ENCODE results near the gene CTNNA2.

Gene CTNNA2

DNA sequence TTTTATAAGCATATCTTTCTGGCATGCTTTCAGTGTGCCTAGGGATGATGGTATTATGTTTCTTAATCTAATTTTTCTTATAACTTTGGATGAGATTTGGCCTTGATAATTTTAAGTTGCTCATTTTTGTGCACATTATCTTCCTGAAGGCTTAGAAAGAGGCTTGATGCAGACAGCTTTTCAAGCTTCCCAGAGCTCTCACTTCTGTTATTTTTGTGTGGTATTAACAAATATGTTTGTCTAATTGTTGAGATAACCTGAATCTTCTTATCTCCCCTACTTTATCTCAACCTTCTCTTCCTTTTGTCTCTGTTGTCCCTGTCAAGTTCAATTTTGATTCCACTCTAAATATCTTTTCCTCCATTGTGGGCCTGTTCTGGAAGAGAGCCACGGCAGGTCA lies 904.9 kb downstream of the CTNNA2 start:
- in situ Hi-C loops (cut with MboI; ENCODE audit: low pct_unique_long_range_greater_than_20kb, low sequenced_read_pairs), result no loop called here
- DNase-seq, result no peak

DNA sequence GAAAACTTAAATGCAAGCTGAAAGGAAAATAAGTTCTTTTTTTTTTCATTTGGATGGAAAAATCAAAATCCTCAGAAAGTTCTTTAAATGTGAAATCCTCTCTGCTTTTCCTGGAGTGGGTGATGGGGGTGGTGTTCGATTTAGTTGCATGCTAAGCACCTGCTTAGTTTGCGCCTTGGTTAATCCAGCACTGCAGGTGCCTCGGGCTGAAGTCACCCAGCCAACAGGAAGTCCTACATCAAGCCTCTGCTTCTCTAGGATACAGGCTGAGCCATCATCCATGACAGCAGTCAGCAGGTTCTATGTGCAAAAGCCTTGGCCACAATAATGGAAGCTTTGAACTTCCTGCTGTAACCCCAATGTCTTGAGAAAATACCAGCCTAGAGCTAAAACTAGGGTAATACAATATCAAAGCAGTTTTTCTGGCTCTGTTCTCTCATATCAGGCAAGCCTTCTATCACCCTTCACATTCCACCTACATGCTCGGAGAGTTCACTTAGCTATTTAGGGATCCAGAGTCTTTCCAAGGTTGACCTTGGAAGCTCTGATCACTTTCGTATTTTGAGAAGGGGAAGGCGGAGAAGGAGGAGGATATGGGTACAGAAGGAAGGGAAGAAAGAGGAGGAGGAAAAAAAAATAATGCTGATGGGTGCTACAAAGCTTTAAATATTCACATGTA lies 907.8 kb downstream of the CTNNA2 start:
- in situ Hi-C loops (cut with MboI; ENCODE audit: low pct_unique_long_range_greater_than_20kb, low sequenced_read_pairs), result no loop called here
- no peak for DNase-seq

DNA sequence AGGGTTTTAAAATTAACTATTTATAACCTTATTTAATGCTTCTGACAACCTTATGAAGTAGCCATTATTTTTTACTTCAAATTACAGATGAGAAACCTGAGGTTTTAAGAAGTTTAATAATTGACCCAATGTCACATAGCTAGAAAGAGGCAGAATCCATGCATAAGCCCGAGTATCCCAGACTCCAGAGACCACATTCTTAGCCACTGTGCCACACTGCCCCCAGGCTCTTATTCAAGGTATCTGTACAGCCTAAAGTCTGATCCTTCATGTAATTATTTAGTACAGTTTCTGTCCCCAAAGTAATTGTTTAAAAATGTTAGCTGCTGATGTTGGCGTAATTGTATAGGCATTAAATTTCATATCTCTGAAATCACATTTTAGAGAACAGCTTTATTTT lies 916.4 kb downstream of the CTNNA2 start:
- DNase-seq, result no peak
- in situ Hi-C loops (cut with MboI; ENCODE audit: low pct_unique_long_range_greater_than_20kb, low sequenced_read_pairs), result no loop called here

DNA sequence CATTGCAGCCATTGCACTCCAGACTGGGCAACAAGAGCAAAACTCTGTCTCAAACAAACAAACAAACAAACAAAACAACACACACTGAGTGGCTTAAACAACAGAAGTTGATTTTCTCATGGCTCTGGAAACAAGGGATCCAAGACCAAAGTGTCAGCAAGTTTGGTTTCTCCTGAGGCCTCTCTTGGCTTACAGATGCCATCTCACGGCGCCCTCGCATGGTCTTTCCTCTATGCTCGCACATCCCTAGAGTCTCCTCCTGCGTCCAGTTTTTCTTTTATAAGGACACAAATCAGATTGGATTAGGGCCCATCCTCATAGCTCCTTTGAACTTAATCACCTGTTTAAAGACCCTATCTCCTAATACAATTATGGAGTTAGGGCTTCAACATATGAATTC lies 925.1 kb downstream of the CTNNA2 start:
- in situ Hi-C loops (cut with MboI; ENCODE audit: low pct_unique_long_range_greater_than_20kb, low sequenced_read_pairs), result no loop called here
- DNase-seq, result no peak

DNA sequence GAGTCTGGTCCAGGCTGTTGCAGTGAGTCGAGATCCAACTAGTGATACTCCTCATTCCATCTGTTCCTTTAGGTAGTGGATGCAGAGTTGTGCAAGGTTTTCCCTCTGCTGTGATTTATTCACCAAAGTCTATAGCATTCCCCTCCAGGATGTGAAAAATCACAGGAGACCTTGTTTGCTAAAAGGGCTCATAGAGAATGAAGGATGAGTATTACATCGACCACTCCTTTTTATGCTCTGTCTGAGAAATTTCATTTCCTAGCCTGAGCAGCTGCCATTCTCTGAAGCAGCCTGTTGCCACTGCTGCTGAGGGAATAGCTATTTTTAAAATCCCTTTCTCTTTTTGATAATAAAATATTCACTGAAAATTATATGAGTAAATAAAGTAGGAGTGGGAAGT lies 925.8 kb downstream of the CTNNA2 start:
- in situ Hi-C loops (cut with MboI; ENCODE audit: low pct_unique_long_range_greater_than_20kb, low sequenced_read_pairs), result no loop called here
- DNase-seq, result no peak

DNA sequence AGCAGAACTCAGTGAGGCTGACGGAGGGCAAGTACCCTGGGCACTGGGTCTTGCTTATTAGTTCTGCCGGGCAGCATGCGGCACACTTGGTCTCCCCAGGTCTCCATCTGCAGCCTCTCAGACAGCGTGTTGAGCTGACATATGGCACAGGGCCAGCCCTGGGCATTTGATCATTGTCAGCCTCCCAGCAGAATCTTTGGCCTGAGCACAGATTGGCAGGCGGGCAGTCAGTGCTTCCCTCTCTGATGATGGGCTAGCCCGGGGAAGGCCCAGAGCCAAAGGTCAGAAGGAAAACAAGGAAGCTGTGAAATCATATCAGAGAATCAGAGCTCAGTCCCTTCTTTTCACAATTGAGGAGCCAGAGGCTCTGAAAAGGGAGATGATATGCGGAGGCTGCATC lies 941.8 kb downstream of the CTNNA2 start:
- DNase-seq, result no peak
- in situ Hi-C loops (cut with MboI; ENCODE audit: low pct_unique_long_range_greater_than_20kb, low sequenced_read_pairs), result no loop called here

DNA sequence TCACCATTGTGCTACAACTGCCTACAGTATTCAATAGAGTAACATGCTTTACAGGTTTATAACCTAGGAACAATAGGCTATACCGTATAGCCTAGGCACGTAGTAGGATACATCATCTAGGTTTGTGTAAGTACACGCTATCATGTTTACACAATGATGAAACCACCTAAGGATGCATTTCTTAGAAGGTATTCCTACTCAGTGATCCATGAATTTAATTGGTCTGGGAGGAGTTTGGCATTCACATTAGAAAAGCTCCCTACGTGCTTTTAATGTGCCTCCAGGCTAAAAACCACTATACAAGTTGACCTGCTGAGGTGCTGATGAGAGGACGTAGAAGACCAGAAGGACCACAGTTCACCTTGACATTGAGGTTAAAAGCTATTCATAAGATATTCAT lies 946.2 kb downstream of the CTNNA2 start:
- no peak for DNase-seq
- in situ Hi-C loops (cut with MboI; ENCODE audit: low pct_unique_long_range_greater_than_20kb, low sequenced_read_pairs), result no loop called here

DNA sequence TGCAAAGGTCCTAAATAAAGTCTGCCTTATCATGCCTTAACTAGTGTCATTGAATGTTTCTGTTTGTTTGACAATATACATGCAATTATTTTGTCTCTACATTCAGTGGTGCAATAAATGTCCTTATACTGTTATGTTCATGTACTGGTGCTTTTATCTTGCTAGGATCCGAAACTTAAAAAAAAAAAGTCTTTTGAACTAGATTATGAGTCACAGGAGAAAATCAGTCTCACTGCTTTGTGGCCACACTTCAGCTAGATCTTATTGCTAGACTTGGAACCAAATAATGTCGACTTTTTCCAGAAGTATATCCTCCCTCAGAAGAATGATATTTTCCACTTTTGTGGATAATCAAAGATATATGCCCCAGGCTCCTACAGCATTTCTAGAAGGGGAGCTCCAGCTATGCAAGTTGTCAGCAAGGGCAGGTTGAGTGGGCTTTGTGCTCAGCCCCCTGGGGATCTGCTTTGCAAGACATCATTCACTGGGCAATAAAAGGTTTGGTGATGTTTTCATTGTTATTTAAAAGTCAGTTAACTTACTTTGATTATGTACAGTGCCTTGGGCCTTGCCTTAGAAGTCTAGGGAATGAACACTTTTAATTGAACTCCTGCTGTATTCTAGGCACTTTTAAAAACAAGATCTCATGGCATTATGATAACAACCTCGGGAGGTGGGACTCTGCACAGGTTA lies 948.8 kb downstream of the CTNNA2 start:
- in situ Hi-C loops (cut with MboI; ENCODE audit: low pct_unique_long_range_greater_than_20kb, low sequenced_read_pairs), result no loop called here
- no peak for DNase-seq

DNA sequence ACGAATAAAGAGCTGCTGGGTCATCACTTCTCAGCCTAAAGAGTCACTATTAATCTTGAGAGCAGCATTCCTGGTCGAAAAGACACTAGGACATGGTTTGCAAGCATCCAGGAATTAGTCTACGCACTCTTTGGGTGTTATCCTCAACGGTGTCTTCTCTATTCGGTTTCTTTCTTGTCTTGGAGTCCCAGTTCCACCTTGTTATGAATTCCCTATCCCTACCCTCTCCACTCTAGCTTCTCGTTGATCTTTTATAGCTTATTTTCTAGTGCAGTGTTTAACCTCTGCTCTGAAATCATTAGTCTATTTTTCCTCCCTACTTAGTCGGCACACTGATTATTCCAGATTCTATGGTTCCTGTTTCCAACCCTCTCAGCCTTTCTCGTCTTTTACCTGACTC lies 949.8 kb downstream of the CTNNA2 start:
- in situ Hi-C loops (cut with MboI; ENCODE audit: low pct_unique_long_range_greater_than_20kb, low sequenced_read_pairs), result no loop called here
- no peak for DNase-seq

DNA sequence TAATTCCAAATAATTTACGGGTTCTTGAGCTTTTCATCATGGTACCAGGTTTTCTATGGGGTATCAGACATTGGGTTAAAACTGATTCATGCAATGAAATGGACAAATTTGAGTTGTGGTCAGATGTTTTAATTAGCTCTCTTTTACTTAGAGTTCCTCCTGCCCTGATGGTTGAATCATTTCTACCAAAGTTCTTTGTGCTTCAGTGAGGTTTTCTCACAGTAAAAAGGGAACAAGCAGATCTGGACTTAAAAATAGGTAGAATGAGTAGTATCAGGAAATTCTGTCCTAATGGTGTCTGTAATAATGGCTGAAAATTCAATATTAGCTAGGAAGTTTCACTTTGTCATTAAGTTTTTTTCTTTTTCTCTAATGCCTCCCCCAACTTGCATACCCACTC lies 951.4 kb downstream of the CTNNA2 start:
- no peak for DNase-seq
- in situ Hi-C loops (cut with MboI; ENCODE audit: low pct_unique_long_range_greater_than_20kb, low sequenced_read_pairs), result no loop called here

DNA sequence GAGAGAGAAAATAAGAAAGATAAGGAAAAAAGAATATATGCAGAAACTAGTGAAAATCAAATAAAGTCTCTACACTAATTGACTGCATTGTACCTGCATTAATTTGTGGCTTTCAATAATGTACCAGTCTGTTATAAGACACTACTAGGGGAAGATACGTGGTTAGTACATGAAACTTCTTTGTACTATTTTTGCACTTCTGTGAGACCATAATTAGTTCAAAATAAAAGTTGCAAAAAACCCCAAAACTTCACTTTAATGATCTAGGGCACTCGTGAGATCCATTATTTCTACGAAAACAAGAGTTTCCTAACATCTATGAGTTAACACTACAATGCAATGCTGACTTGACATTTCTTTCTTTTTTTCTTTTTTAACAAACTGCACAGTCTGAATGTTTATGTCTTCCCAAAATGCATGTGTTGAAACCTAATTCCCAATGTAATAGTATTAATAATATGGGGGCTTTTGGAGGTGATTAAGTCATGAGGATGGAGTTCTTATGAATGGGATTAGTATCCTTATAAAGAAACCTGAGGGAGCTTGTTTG lies 954.5 kb downstream of the CTNNA2 start:
- in situ Hi-C loops (cut with MboI; ENCODE audit: low pct_unique_long_range_greater_than_20kb, low sequenced_read_pairs), result no loop called here
- no peak for DNase-seq

DNA sequence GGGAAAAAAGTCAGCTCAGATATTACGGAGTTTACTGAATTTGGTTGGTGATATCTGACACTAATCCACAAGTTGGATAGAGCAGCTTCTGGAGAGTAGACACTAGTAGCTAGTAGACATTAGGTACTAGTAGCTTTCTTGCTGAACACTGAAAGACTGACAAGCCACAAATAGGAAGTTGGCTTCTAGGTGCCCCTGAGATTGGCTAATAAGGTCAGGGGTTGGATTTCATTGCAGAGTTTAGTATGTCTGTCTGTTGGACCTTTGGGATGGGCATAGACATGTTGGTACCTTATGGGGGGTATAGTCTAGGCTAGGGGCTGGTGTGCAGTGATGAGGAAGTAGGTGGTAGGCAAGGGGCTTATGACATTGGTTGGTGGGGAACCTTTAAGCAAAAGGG lies 956.6 kb downstream of the CTNNA2 start:
- in situ Hi-C loops (cut with MboI; ENCODE audit: low pct_unique_long_range_greater_than_20kb, low sequenced_read_pairs), result no loop called here
- no peak for DNase-seq

DNA sequence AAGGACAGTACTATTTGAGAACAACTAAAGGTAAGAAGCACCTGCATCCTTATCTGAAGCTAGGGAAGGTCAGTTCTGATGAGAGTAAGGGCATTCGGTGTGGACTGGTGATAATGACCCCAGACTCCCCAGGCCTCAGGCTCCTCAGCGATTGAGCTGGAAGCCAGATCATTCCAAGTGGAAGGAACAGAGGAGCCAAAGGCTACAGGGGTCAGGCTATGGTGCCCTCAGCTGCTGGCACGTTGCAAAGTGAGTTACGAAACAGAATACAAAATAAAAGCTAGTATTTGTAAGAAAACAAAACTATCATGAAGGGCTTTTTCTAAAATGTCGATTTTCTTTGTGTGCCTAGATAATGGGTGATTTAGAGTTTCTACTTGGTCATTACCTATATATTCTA lies 960.2 kb downstream of the CTNNA2 start:
- DNase-seq, result no peak
- in situ Hi-C loops (cut with MboI; ENCODE audit: low pct_unique_long_range_greater_than_20kb, low sequenced_read_pairs), result no loop called here

DNA sequence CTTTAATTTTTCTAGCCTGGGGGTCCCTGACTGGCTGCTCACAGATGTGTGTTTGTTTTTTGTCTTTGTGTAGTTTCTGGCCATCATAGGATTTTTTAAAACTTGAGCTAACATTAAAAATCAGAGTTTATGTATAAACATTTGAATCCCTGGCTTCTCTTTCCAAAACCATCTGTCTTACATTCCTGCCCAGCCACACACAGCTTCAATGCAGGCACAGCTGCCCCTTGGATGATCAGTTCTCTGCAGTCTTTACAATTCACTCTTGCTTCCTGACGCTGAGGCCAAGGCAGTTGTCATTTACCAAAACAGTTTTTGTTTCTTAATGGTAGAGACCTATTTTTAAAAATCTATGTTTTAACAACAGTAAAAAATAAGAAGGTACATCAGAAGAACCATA lies 960.9 kb downstream of the CTNNA2 start:
- in situ Hi-C loops (cut with MboI; ENCODE audit: low pct_unique_long_range_greater_than_20kb, low sequenced_read_pairs), result no loop called here
- DNase-seq, result no peak

DNA sequence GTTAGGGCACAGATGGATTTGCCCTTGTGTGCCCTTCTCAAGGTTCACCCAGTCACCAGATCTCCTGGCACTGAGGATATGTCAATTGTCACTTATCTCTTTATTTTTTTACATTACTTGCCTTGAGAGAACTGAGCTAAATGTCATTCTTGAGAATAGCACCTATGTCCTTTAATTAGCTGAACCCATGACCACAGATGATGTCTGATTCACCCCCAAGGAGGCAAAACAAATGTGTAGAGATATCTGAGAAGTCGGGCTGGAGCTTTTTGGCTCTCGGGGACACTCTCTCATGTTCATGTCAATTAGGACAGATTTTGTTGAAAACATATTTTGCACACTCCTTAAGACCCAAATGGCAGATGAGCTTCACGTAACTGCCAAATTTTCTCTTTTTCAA lies 963.1 kb downstream of the CTNNA2 start:
- DNase-seq, result no peak
- in situ Hi-C loops (cut with MboI; ENCODE audit: low pct_unique_long_range_greater_than_20kb, low sequenced_read_pairs), result no loop called here

DNA sequence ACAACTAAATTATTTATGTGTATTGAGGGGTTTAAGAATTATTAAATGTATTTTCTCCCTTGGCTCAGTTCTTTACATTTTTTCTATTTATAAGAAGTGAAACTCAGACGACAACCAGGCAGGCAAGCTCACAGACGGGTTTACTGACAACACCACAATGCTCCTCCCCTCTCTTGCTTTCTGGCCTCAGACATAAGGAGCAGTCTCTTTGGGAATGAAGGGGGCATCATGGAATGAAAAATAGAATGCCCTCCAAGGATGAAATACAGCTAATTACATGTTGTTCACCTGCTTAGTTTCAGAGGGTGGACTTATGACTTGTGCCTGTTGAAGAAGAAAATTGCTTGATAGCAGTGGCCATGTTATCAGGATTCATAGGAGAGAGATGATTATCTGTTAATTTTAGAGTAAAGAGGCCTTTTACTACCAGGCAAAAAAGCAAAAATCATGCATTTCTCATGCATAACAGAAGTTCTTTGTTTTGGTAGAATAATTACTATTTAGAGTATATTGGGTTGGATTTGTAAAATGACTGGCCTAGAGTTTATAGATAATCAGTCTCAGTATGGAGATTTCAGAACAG lies 963.8 kb downstream of the CTNNA2 start:
- in situ Hi-C loops (cut with MboI; ENCODE audit: low pct_unique_long_range_greater_than_20kb, low sequenced_read_pairs), result no loop called here
- DNase-seq, result no peak

DNA sequence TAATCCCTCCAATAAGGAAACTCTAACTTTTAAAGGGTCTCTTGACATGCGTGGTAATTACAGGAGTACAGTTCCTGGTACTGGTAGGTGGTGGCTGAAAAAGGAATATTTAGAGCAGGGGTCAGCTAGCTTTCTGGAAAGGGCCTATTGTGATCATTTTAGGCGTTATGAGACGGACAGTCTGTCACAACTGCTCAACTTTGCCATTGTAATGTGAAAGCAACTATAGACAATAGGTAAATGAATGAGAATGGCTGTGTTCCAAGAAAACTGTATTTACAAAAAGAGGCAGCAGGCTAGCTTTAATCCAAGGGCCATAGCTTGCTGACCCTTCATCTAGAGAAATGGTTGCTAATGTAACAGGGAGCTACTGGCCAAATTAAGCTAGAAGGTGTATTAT lies 969.4 kb downstream of the CTNNA2 start:
- in situ Hi-C loops (cut with MboI; ENCODE audit: low pct_unique_long_range_greater_than_20kb, low sequenced_read_pairs), result no loop called here
- DNase-seq, result no peak

DNA sequence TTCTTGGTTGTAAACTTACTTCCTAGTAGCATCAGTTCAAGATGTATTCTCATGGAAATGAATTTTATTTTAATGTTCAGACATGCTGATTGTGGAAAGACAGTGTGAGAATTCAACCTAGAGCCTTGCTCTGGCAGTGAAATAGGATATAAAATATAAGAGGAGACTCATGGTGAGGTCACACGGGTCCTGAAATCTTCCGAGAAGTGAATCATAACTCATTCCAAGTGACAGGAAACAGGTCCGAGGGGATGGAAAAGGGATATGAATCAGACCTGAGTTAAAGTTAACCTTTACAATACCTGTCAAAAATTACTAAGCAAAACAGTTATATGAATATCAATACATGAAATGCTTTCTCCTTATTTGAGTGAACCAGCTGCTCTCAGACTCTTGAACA lies 976.9 kb downstream of the CTNNA2 start:
- no peak for DNase-seq
- in situ Hi-C loops (cut with MboI; ENCODE audit: low pct_unique_long_range_greater_than_20kb, low sequenced_read_pairs), result no loop called here

DNA sequence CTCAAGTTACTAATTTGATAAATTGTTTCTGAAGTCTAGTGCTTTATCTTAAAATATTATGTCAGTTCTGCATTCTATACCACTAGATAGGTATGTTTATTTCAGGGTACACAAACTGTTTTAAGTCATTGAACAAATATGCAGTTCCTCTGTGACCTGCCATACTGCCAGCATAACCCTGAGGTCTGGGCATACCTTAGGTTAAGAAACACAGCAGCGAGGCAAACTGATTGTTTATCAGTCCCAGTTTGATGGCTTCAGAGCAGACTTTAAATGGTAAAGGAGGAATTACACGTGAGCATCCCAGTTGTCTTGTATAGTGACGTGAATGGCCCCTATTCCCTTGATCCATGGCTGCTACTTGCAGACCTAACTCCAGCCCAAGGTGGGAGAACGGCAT lies 978.1 kb downstream of the CTNNA2 start:
- DNase-seq, result no peak
- in situ Hi-C loops (cut with MboI; ENCODE audit: low pct_unique_long_range_greater_than_20kb, low sequenced_read_pairs), result no loop called here

DNA sequence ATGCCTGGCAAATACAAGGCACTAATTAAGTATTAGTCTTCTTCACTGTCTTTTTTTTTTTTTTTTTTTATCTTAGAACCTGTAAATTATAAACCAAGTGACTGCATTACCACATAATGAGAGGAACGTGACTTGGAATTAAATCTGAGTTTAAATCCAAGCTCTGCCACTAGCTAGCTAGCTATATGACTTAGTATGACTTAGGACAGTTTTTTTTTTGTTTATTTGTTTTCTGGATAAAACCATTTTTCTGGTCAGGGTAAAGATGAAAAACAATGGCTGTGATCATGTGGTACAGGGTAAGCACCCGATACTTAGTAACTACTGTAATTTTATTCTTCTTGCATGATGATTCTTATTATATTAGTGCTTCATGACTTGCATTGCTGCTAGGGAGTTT lies 983.5 kb downstream of the CTNNA2 start:
- in situ Hi-C loops (cut with MboI; ENCODE audit: low pct_unique_long_range_greater_than_20kb, low sequenced_read_pairs), result no loop called here
- no peak for DNase-seq

DNA sequence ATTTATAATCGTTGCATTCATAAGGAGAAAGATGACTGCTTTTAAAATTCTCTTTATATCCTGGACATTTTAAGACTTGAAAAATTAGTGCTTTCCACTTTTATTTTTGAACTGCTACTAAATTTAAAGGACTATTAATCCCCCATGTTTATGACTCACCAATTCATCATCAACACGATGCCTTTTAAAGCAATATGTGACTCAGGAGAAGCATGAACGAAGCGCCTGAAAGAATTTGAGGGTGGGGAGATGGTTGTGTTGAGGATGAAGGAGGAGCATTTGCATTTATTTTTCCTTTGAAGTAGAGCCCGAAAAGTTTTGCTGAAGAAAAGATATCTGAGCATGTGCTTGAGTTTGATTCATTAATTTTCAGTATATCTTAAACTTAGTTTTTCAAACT lies 983.9 kb downstream of the CTNNA2 start:
- DNase-seq, result no peak
- in situ Hi-C loops (cut with MboI; ENCODE audit: low pct_unique_long_range_greater_than_20kb, low sequenced_read_pairs), result no loop called here
